Psoas muscle (tissue), 8 donors: ENCODE data around the gene DBNDD2. TPM values are rescaled to one million over a fixed set of nuclear protein-coding genes. Genes with fewer than 3 reads are reported as not detected.

ENCODE experiments used
- ATAC-seq, 4 donors: fragments of 200-7000 bp; cut with Tn5 transposase; one replicate each; pipeline ENCODE4 v1.9.1; 2020; ENCODE audit warnings: moderate library complexity in 3 of 4, mild to moderate bottlenecking in 2 of 4
- DNase-seq, 2 donors: peaks; one replicate each; pipeline ENCODE4 v3.0.0-alpha.2; 2020
- H3K27ac ChIP-seq: fragments of 200-600 bp; one replicate; pipeline ENCODE4 v1.8.0; 2022
- H3K27me3 ChIP-seq, 3 donors: fragments of 200-600 bp in 1 of 3; one replicate each; pipeline versions ENCODE4 v1.6.1 to v1.8.0; 2013 to 2022; ENCODE audit warnings: low read length in 2 of 3, mild to moderate bottlenecking in 2 of 3, moderate library complexity in 1 of 3; ENCODE audit not compliant: insufficient read depth in 3 of 3
- H3K36me3 ChIP-seq, 2 donors: fragments of 200-600 bp in 1 of 2; one replicate each; pipeline versions ENCODE4 v1.6.1 to v1.8.0; 2013 to 2022; ENCODE audit warnings: low read depth in 1 of 2, mild to moderate bottlenecking in 1 of 2, moderate library complexity in 1 of 2; ENCODE audit not compliant: insufficient read depth in 1 of 2
- H3K4me1 ChIP-seq: fragments of 200-600 bp; one replicate; pipeline ENCODE4 v1.8.0; 2022
- H3K4me3 ChIP-seq: fragments of 200-600 bp; one replicate; pipeline ENCODE4 v1.8.0; 2022; ENCODE audit warnings: mild to moderate bottlenecking
- H3K9me3 ChIP-seq: fragments of 200-600 bp; one replicate; pipeline ENCODE4 v1.8.0; 2022
- WGBS, 3 donors: extraction: QIAGEN DNeasy Blood & Tissue Kit; methylation state at CpG; one replicate each; pipeline versions ENCODE4 v1.1.6 to v1.1.7; 2013; 5-methylcytosine and 5-hydroxymethylcytosine counted together
- intact Hi-C, 2 donors: fragments of 100-400 bp; cut with DNase I; formaldehyde crosslinking; loops; one replicate each; pipeline versions ENCODE4 v1.11.0 to v1.14.2; 2022
- polyA plus RNA-seq, 3 donors: library from polyadenylated mRNA; stranded (reverse); fragments of 200-250 nt; gene quantifications; one replicate each; pipeline ENCODE4 v1.2.3, GENCODE V29; 2013
- total RNA-seq, 4 donors: library from RNA; stranded (reverse); fragmentation: NEBNext Ultra II Directional in 2 of 4; extraction: Animal tissue kit (Norgen Biotek cat#: 25700) in 2 of 4; gene quantifications; one replicate each; pipeline versions ENCODE4 v1.2.1 to v1.2.4, GENCODE V29; 2021 to 2023
- TF ChIP-seq, protein P1 (sequence below): fragments of 200-600 bp; IDR thresholded peaks from one replicate; pipeline ENCODE4 v1.8.0; 2022; ENCODE audit warnings: antibody characterized with exemption
- donor health status: healthy with polysubstance abuse.
- donor health status: DM: no; HTN: no; CAD: no; lungs with moderate emphysema.
- donor health status: Bipolar disorder and iron deficiency.
- donor health status: healthy.
- donor health status: DM: yes; HTN: yes; CAD: no.
- donor health status: DM: no; HTN: no; CAD: no.
- donor health status: DM: no; HTN: no; CAD: no.
- donor health status: DM: yes; HTN: yes; CAD: no.

Gene DBNDD2
- total and polyA plus RNA-seq, 7 donors, result 108 to 230 (median 162) TPM

DNA sequence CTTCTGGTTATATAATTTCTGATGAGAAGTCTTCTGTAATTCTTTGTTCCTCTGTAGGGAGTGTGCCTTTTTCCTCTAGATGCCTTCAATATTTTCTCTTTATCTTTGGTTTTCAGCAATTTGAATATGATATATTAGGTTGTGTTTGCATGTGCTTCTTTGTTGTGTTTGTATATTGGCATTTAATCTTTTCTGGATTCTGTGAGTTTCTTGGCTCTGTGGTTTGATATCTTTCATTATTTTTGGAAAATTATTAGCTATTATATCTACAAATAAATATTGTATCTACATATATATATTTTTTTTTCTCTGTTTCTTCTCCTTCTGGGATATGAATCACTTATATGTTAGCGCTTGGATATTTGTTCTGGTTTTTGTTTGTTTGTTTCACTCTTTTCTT, 9.1 kb upstream of the DBNDD2 start:
- Histone ChIP-seq H3K36me3 (no peaks in the 10 kb centered on the region), H3K27ac (no peak overlapping the region), H3K4me1 (no peaks in the 10 kb centered on the region), H3K4me3 (no peak overlapping the region), H3K27me3 (no peaks in the 10 kb centered on the region), H3K9me3 (peaks cover 5% of the 10 kb centered on the region)
- 98 to 100% (median 100%) methylated on average over 1 of the region's 1 CpG for WGBS, 3 donors
- intact Hi-C loops, result no loop called here
- DNase-seq (no peak), ATAC-seq (no peak)
- TF ChIP-seq, protein P1, sequence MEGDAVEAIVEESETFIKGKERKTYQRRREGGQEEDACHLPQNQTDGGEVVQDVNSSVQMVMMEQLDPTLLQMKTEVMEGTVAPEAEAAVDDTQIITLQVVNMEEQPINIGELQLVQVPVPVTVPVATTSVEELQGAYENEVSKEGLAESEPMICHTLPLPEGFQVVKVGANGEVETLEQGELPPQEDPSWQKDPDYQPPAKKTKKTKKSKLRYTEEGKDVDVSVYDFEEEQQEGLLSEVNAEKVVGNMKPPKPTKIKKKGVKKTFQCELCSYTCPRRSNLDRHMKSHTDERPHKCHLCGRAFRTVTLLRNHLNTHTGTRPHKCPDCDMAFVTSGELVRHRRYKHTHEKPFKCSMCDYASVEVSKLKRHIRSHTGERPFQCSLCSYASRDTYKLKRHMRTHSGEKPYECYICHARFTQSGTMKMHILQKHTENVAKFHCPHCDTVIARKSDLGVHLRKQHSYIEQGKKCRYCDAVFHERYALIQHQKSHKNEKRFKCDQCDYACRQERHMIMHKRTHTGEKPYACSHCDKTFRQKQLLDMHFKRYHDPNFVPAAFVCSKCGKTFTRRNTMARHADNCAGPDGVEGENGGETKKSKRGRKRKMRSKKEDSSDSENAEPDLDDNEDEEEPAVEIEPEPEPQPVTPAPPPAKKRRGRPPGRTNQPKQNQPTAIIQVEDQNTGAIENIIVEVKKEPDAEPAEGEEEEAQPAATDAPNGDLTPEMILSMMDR, result no peak

DNA sequence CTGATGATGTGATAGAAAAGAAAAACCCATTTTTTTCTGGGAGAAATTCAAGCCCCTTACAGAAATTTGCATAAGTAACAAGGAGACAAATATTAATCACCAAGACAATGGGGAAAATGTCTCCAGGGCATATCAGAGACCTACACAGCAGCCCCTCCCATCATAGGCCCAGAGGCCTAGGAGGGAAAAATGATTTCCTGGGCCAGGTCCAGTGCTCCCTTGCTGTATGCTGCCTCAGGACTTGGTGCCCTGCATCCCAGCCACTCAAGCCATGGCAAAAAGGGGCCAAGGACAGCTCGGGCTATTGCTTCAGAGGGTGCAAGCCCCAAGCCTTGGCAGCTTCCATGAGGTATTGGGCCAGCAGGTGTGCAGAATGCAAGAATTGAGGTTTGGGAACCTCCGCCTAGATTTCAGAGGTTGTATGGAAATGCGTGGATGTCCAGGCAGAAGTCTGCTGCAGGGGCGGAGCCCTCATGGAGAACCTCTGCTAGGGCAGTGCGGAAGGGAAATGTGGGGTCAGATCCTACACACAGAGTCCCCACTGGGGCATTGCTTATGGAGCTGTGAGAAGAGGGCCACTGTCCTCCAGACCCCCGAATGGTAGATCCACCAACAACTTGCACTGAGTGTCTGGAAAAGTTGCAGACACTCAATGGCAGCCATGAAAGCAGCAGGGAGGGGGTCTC, 7.6 kb upstream of the DBNDD2 start:
- intact Hi-C loops, result no loop called here
- TF ChIP-seq, protein P1, result no peak
- no peaks in the 10 kb centered on the region for H3K36me3 ChIP-seq
- no peak overlapping the region for H3K27ac ChIP-seq
- DNase-seq (no peak), ATAC-seq (no peak)
- H3K27me3 ChIP-seq, result no peaks in the 10 kb centered on the region
- peaks cover 5% of the 10 kb centered on the region for H3K9me3 ChIP-seq
- no peak overlapping the region for H3K4me3 ChIP-seq
- WGBS, 3 donors, result 93 to 96% (median 95%) methylated on average over 6 of the region's 6 CpGs
- no peaks in the 10 kb centered on the region for H3K4me1 ChIP-seq

DNA sequence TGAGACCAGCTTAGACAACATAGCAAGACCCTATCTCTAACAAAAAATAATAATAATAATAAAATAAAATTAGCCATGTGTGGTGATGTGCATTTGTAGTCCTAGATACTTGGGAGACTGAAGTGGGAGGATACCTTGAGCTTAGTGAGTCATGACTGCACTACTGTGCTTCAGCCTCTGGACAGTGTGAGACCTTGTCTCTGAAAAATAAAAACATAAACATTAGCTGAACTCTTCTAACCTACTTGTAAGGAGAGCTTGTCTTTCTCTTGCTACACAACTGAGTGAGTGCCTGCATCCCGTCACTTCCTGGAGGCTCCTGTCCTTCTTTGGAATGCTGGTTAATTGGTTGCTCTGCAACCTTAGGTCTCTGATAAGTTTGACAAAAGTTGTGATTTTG, 5.1 kb upstream of the DBNDD2 start:
- 93 to 100% (median 96%) methylated on average over 1 of the region's 1 CpG for WGBS, 3 donors
- peaks cover 9% of the 10 kb centered on the region for H3K4me1 ChIP-seq
- ATAC-seq, result no peak
- H3K27me3 ChIP-seq, result no peaks in the 10 kb centered on the region
- DNase-seq, result no peak
- TF ChIP-seq, protein P1, result no peak
- intact Hi-C loops, result no loop called here
- H3K4me3 ChIP-seq, result no peak overlapping the region
- peaks cover 5% of the 10 kb centered on the region for H3K9me3 ChIP-seq
- H3K36me3 ChIP-seq, result no peaks in the 10 kb centered on the region
- H3K27ac ChIP-seq, result no peak overlapping the region

DNA sequence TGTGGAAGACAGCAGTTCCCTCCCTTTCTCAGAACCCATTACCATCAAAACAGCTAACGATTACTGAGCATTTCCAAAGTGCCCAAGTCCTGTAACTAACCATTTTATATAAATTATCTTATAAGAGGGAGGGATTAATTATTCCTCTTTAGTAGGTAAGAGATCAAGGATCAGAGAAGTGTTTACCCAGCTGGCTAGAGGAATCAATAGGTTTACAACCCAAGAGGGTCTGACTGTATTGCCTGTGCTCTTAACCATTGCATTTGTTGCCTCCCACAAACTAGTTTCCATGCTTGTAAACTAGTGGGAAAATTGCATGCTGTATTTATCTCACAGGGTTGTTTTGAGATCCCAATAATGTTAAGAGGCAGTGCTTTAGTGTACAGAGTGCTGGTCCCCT, 3.7 kb upstream of the DBNDD2 start:
- DNase-seq (no peak), ATAC-seq (no peak)
- Histone ChIP-seq H3K9me3 (peaks cover 5% of the 10 kb centered on the region), H3K4me3 (no peak overlapping the region), H3K27ac (no peak overlapping the region), H3K27me3 (no peaks in the 10 kb centered on the region), H3K4me1 (peaks cover 19% of the 10 kb centered on the region), H3K36me3 (peaks cover 0 to 13% of the 10 kb centered on the region in 2 donors)
- 64 to 78% (median 78%) methylated on average over 1 of the region's 1 CpG for WGBS, 3 donors
- intact Hi-C loops, result no loop called here
- TF ChIP-seq, protein P1, result no peak
